Karpas-422 (cell line): Measurements from ENCODE around the gene OTOG. TPM values are rescaled to one million over a fixed set of nuclear protein-coding genes. Genes with fewer than 3 reads are reported as not detected.

Source experiments
- DNase-seq: peaks from one replicate; pipeline ENCODE4 v3.0.0-alpha.2; 2015
- H2AFZ ChIP-seq: fragments of 200-600 bp; sonication (generic); 2 replicates; pipeline ENCODE4 v1.6.1; 2014; ENCODE audit warnings: antibody characterized with exemption, low read length, mixed read lengths
- H3K27ac ChIP-seq: fragments of 200-600 bp; sonication (generic); 2 replicates; pipeline ENCODE4 v1.5.1; 2014; ENCODE audit warnings: mild to moderate bottlenecking, low read length, moderate library complexity
- H3K27me3 ChIP-seq: fragments of 200-600 bp; sonication (generic); 2 replicates; pipeline ENCODE4 v1.6.1; 2014; ENCODE audit warnings: low read length, mixed read lengths
- H3K36me3 ChIP-seq: fragments of 200-600 bp; sonication (generic); 2 replicates; pipeline ENCODE4 v1.6.1; 2014; ENCODE audit warnings: low read length, mixed read lengths; ENCODE audit not compliant: insufficient read depth
- H3K4me1 ChIP-seq: fragments of 200-600 bp; sonication (generic); 2 replicates; pipeline ENCODE4 v1.6.1; 2014; ENCODE audit warnings: mild to moderate bottlenecking, low read length, mixed read lengths
- H3K4me2 ChIP-seq: fragments of 200-600 bp; sonication (generic); 2 replicates; pipeline ENCODE4 v1.6.1; 2014; ENCODE audit warnings: low read length, low read depth, mild to moderate bottlenecking; ENCODE audit not compliant: poor library complexity, severe bottlenecking
- H3K4me3 ChIP-seq: fragments of 200-600 bp; sonication (generic); 2 replicates; pipeline ENCODE4 v1.5.1; 2014; ENCODE audit warnings: mild to moderate bottlenecking, antibody characterized with exemption, low read length, mixed read lengths
- H3K79me2 ChIP-seq: fragments of 200-600 bp; sonication (generic); 2 replicates; pipeline ENCODE4 v1.6.1; 2014; ENCODE audit warnings: mild to moderate bottlenecking, low read length, mixed read lengths
- H3K9ac ChIP-seq: fragments of 200-600 bp; sonication (generic); 2 replicates; pipeline ENCODE4 v1.6.0; 2014; ENCODE audit warnings: low read length
- H3K9me2 ChIP-seq: fragments of 200-600 bp; sonication (generic), shearing (Covaris generic); replicated peaks from 2 replicates; pipeline ENCODE4 v1.6.0; 2014; ENCODE audit warnings: mild to moderate bottlenecking, low read length, moderate library complexity; ENCODE audit not compliant: insufficient read depth
- H3K9me3 ChIP-seq: fragments of 300-700, 200-600 bp; sonication (generic); 2 replicates; pipeline ENCODE4 v1.6.1; 2014; ENCODE audit warnings: low read length, mixed read lengths
- H4K20me1 ChIP-seq: fragments of 200-600 bp; sonication (generic); 2 replicates; pipeline ENCODE4 v1.6.1; 2014; ENCODE audit warnings: mild to moderate bottlenecking, antibody characterized with exemption, low read length, low read depth; ENCODE audit not compliant: insufficient read depth
- total RNA-seq: library from RNA; depleted of rRNA; stranded (reverse); fragments of >200 nt; shearing (Covaris generic); gene quantifications from 2 replicates; pipeline ENCODE4 v1.2.3, GENCODE V29; 2014; ENCODE audit warnings: low replicate concordance; rRNA removed

OTOG gene
- total RNA-seq = not detected in 2 replicates

- Histone ChIP-seq H3K36me3 (no peaks in the 10 kb centered on the region), H3K9me3 (no peaks in the 10 kb centered on the region), H3K79me2 (no peaks in the 10 kb centered on the region), H3K4me2 (no peak within 1 kb of the TSS), H3K27me3 (no peaks in the 10 kb centered on the region), H2AFZ (no peak within 1 kb of the TSS), H3K4me1 (no peaks in the 10 kb centered on the region), H3K27ac (no peak within 1 kb of the TSS), H3K9me2 (no peaks in the 10 kb centered on the region), H3K9ac (no peak within 1 kb of the TSS), H4K20me1 (no peaks in the 10 kb centered on the region), H3K4me3 (no peak within 1 kb of the TSS)
- DNase-seq = no peak
These were observed at the start of gene OTOG for GRCh38 chr11:17547051-17547577. OTOG (plus strand) TSS chr11:17547259; CDS start chr11:17547373, 114 bp downstream.

- Histone ChIP-seq H3K9me3 (no peaks in the 10 kb centered on the region), H4K20me1 (no peaks in the 10 kb centered on the region), H3K9ac (no peak overlapping the region), H3K27ac (no peak overlapping the region), H3K36me3 (no peaks in the 10 kb centered on the region), H3K4me2 (no peak overlapping the region), H2AFZ (no peak overlapping the region), H3K4me3 (no peak overlapping the region), H3K79me2 (no peaks in the 10 kb centered on the region), H3K4me1 (no peaks in the 10 kb centered on the region), H3K27me3 (no peaks in the 10 kb centered on the region), H3K9me2 (no peaks in the 10 kb centered on the region)
- peak; percentile 47 for DNase-seq
These were observed 49.0 kb upstream of the OTOG start for GRCh38 chr11:17498058-17498457.

- Histone ChIP-seq H3K27me3 (no peaks in the 10 kb centered on the region), H3K27ac (no peak overlapping the region), H3K9ac (no peak overlapping the region), H3K79me2 (no peaks in the 10 kb centered on the region), H3K4me3 (no peak overlapping the region), H3K9me2 (no peaks in the 10 kb centered on the region), H3K4me1 (no peaks in the 10 kb centered on the region), H3K9me3 (no peaks in the 10 kb centered on the region), H3K4me2 (no peak overlapping the region), H3K36me3 (no peaks in the 10 kb centered on the region), H4K20me1 (no peaks in the 10 kb centered on the region), H2AFZ (no peak overlapping the region)
- peak; percentile 67 for DNase-seq
These were observed 48.6 kb upstream of the OTOG start for GRCh38 chr11:17498475-17498874.

- Histone ChIP-seq H3K36me3 (no peaks in the 10 kb centered on the region), H2AFZ (no peak overlapping the region), H3K79me2 (no peaks in the 10 kb centered on the region), H3K4me3 (no peak overlapping the region), H3K4me2 (no peak overlapping the region), H3K4me1 (no peaks in the 10 kb centered on the region), H3K9me2 (no peaks in the 10 kb centered on the region), H4K20me1 (no peaks in the 10 kb centered on the region), H3K9ac (no peak overlapping the region), H3K27ac (no peak overlapping the region), H3K27me3 (no peaks in the 10 kb centered on the region), H3K9me3 (no peaks in the 10 kb centered on the region)
- no peak for DNase-seq
These were observed 46.4 kb upstream of the OTOG start for GRCh38 chr11:17500673-17501072.

- H3K27me3 ChIP-seq = no peaks in the 10 kb centered on the region
- no peaks in the 10 kb centered on the region for H3K36me3 ChIP-seq
- no peak overlapping the region for H3K27ac ChIP-seq
- no peaks in the 10 kb centered on the region for H4K20me1 ChIP-seq
- no peaks in the 10 kb centered on the region for H3K9me2 ChIP-seq
- no peaks in the 10 kb centered on the region for H3K9me3 ChIP-seq
- H2AFZ ChIP-seq = no peak overlapping the region
- no peak overlapping the region for H3K9ac ChIP-seq
- H3K4me3 ChIP-seq = no peak overlapping the region
- no peak overlapping the region for H3K4me2 ChIP-seq
- DNase-seq = no peak
- no peaks in the 10 kb centered on the region for H3K4me1 ChIP-seq
- H3K79me2 ChIP-seq = no peaks in the 10 kb centered on the region
These were observed 44.4 kb upstream of the OTOG start for GRCh38 chr11:17502630-17503029.

GRCh38 chr11:17504330-17505107 is 42.5 kb upstream of the OTOG start:
- Histone ChIP-seq H3K9ac (no peak overlapping the region), H2AFZ (no peak overlapping the region), H3K79me2 (no peaks in the 10 kb centered on the region), H4K20me1 (no peaks in the 10 kb centered on the region), H3K4me3 (no peak overlapping the region), H3K36me3 (no peaks in the 10 kb centered on the region), H3K27me3 (no peaks in the 10 kb centered on the region), H3K27ac (no peak overlapping the region), H3K9me3 (no peaks in the 10 kb centered on the region), H3K9me2 (no peaks in the 10 kb centered on the region), H3K4me1 (no peaks in the 10 kb centered on the region), H3K4me2 (no peak overlapping the region)
- DNase-seq = peak; percentile 91

GRCh38 chr11:17505146-17505545 is 41.9 kb upstream of the OTOG start:
- H3K4me3 ChIP-seq = no peak overlapping the region
- H3K79me2 ChIP-seq = no peaks in the 10 kb centered on the region
- no peak overlapping the region for H3K4me2 ChIP-seq
- H3K4me1 ChIP-seq = no peaks in the 10 kb centered on the region
- no peaks in the 10 kb centered on the region for H3K36me3 ChIP-seq
- H3K9ac ChIP-seq = no peak overlapping the region
- no peak overlapping the region for H2AFZ ChIP-seq
- H3K9me2 ChIP-seq = no peaks in the 10 kb centered on the region
- no peak for DNase-seq
- H3K9me3 ChIP-seq = no peaks in the 10 kb centered on the region
- H3K27ac ChIP-seq = no peak overlapping the region
- H4K20me1 ChIP-seq = no peaks in the 10 kb centered on the region
- no peaks in the 10 kb centered on the region for H3K27me3 ChIP-seq

- Histone ChIP-seq H4K20me1 (no peaks in the 10 kb centered on the region), H3K27ac (no peak overlapping the region), H3K36me3 (no peaks in the 10 kb centered on the region), H3K4me2 (no peak overlapping the region), H3K79me2 (no peaks in the 10 kb centered on the region), H3K4me1 (no peaks in the 10 kb centered on the region), H3K9me2 (no peaks in the 10 kb centered on the region), H2AFZ (no peak overlapping the region), H3K9ac (no peak overlapping the region), H3K9me3 (no peaks in the 10 kb centered on the region), H3K4me3 (no peak overlapping the region), H3K27me3 (no peaks in the 10 kb centered on the region)
- no peak for DNase-seq
These were observed 40.7 kb upstream of the OTOG start for GRCh38 chr11:17506314-17506713.
